A549 (cell line): Measurements from ENCODE around the gene KLF2.

Experiments used
- BHLHE40 ChIP-seq: IDR thresholded peaks from 2 replicates; pipeline ENCODE4 v1.6.1; 2012; ENCODE audit warnings: low read depth, low read length, inconsistent platforms
- CHD2 ChIP-seq: fragments of 150-350 bp; IDR thresholded peaks from 2 replicates; pipeline ENCODE4 v1.6.1; 2014; ENCODE audit warnings: low read length; ENCODE audit not compliant: partially characterized antibody
- CHD4 ChIP-seq: fragments of 200-600 bp; sonication (generic); IDR thresholded peaks from 2 replicates; pipeline ENCODE4 v1.6.1; 2016; ENCODE audit warnings: antibody characterized with exemption, mild to moderate bottlenecking, borderline replicate concordance
- CTCF ChIP-seq: fragments of >200 bp; sonication (Bioruptor Twin); formaldehyde crosslinking; IDR thresholded peaks from 3 replicates; pipeline ENCODE4 v1.5.1; 2016
- EHF ChIP-seq: fragments of 250-450 bp; sonication (Bioruptor Pico); IDR thresholded peaks from 2 replicates; pipeline ENCODE4 v1.5.0; 2020; ENCODE audit warnings: mild to moderate bottlenecking
- EP300 ChIP-seq, 2 experiments: fragments of >200 bp; sonication (Bioruptor Twin); formaldehyde crosslinking; IDR thresholded peaks; 2 replicates in 1 of 2; 3 replicates in 1 of 2; pipeline ENCODE4 v1.6.1; 2016 to 2017
- MYC ChIP-seq: IDR thresholded peaks from 2 replicates; pipeline ENCODE4 v1.6.1; 2012; ENCODE audit warnings: mild to moderate bottlenecking, inconsistent platforms, low read length, improper control_type of control experiment, borderline replicate concordance
- NR3C1 ChIP-seq: fragments of >200 bp; sonication (Bioruptor Twin); formaldehyde crosslinking; IDR thresholded peaks from 3 replicates; pipeline ENCODE4 v1.6.1; 2017
- PHF8 ChIP-seq: fragments of 200-600 bp; sonication (generic); IDR thresholded peaks from 2 replicates; pipeline ENCODE4 v1.6.1; 2016; ENCODE audit warnings: low read depth, mild to moderate bottlenecking, antibody characterized with exemption, moderate library complexity, borderline replicate concordance
- POLR2A ChIP-seq: IDR thresholded peaks from 2 replicates; pipeline ENCODE4 v1.6.1; 2012; ENCODE audit warnings: mild to moderate bottlenecking, low read length
- RAD21 ChIP-seq, 2 experiments: fragments of >200 bp in 1 of 2; sonication (Bioruptor Twin) in 1 of 2; formaldehyde crosslinking in 1 of 2; IDR thresholded peaks in 1 of 2; conservative IDR thresholded peaks in 1 of 2; 2 replicates in 1 of 2; 3 replicates in 1 of 2; pipeline ENCODE4 v1.6.1; 2012 to 2018; ENCODE audit warnings: inconsistent platforms in 1 of 2
- RCOR1 ChIP-seq: fragments of 150-350 bp; IDR thresholded peaks from 2 replicates; pipeline ENCODE4 v1.6.1; 2014; ENCODE audit warnings: antibody characterized with exemption, low read length, low read depth
- RFX5 ChIP-seq: fragments of 450-650 bp; IDR thresholded peaks from 2 replicates; pipeline ENCODE4 v1.7.1; 2014; ENCODE audit warnings: antibody characterized with exemption, mild to moderate bottlenecking, moderate library complexity

DNA sequence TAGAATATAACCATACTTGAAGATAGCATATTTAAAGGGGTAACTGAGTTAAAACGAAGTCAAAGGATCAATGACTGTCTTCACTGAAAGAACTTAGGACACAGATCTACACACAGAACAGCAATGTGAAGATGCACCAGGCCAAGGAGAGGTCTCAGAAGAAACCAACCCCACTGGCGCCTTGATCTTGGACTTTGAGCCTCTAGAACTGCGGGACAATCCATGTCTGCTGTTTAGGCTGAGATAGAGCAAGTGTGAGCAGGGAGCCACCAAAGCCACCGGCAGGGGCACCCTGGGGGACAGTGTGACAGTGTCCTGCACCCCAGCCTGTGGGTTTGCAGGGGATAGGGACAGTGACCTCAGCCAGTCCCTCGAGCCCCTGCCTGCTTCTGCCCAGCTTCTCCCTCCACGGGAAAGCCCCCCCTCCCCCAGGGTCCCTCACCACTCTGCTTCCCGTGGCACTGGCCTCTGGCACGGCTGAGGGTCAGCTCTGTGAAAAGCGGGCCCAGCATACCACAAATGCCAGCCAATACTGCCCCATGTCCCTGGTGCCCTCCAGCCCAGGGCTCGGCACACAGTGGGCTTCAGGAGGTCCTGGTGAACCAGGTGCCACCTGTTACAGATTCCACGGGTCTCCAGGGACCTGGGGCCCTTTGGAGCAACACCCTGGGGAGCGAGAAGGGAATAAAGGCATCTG is 40.8 kb downstream of the KLF2 start:
- TF ChIP-seq CTCF (no peak), POLR2A (no peak), NR3C1 (no peak), EP300 (IDR thresholded peaks at IDR 0.05) (no peak), CHD2 (no peak), CHD4 (no peak), RFX5 (no peak), MYC (no peak), RCOR1 (no peak), PHF8 (no peak), EHF (CRISPR knock-in tag) (no peak), RAD21 (conservative IDR thresholded peaks at IDR 0.05 in 1 of 2, IDR thresholded peaks at IDR 0.05 in 1 of 2) (no peak), BHLHE40 (no peak)
